HG02571 (cell line): ENCODE results near the gene GABRR3.
A peak's percentile ranks its signal among the peaks of the same experiment; 100 is the strongest.
"Not testable (repeated sequence)": the region's sequence is repeated elsewhere in the genome, so short reads cannot be mapped to it uniquely, and the experiment has no call there.

Experiments
- ATAC-seq: cut with Tn5 transposase; IDR thresholded peaks from one replicate; pipeline ENCODE4 v1.9.1; 2021; ENCODE audit warnings: mild to moderate bottlenecking, moderate library complexity; ENCODE audit not compliant: unreplicated experiment

The GABRR3 gene

DNA sequence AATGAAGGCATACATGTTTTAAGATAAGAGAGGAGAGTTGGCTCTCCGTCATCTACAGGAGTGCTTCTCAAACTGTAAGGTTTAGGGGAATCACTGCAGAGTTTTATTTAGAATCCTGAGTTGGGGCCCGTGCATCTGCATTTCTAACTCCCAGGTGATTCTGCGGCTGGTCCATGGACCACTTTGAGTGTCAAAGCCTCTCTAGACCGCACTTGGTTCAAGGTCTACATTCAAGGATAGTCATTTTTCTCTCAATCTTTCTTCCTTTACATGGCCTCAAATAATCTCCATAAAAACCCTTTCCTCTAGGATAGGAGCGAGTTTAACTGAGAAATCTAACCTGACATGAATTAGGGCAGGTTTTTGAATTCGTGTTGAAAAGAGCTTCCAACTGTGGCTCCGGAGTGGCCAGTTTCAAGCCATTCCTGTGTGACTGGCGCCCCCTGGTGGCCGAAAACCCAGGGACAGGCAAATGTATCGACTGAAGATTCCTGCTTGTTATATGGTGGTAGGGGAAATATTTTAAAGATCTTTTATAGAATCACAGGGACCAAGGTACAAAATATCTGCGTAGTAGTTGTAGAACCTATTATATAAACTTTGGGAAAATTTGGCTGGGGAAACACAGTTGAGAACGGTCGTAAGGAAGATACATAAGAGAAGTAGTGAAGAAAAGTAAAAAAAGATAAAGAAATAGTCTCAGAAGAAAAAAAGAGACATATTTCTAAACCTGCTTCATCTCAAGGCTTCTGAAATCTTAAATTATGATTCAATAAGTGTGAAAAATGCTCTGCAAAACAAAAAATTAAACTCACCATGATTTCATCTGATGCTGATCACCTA lies 11.9 kb downstream of the GABRR3 start:
- ATAC-seq = peak; percentile 77

GRCh38 chr3:98021830-98022560 lies 13.1 kb downstream of the GABRR3 start:
- ATAC-seq = no peak

GRCh38 chr3:98020412-98020811 lies 14.7 kb downstream of the GABRR3 start:
- no peak for ATAC-seq

GRCh38 chr3:98018301-98018700 lies 16.8 kb downstream of the GABRR3 start:
- no peak for ATAC-seq

GRCh38 chr3:98014268-98014585 lies 20.9 kb downstream of the GABRR3 start:
- ATAC-seq = no peak

GRCh38 chr3:98013411-98014267 lies 21.5 kb downstream of the GABRR3 start:
- ATAC-seq = no peak

GRCh38 chr3:98012979-98013378 lies 22.1 kb downstream of the GABRR3 start:
- no peak for ATAC-seq

DNA sequence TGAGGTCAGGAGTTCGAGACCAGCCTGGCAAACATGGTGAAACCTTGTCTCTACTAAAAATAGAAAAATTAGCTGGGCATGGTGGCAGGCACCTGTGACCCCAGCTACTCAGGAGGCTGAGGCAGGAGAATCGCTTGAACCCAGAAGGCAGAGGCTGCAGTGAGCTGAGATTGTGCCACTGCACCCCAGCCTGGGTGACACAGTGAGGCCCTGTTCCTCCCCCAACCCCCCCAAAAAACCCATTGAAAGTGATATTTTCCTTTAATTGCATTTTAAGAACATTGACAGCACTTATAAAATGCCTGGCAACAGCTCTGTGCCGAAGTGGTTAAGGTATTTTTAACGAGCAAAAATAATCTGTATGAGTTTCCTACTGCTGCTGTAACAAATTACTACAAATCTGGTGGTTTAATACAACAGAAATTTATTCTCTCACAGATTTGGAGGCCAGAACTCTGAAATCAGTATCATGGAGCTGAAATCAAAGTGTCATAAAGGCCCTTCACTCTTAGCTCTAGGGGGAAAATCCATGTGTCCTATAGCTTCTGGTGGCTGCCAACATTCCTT lies 24.1 kb downstream of the GABRR3 start:
- not testable (repeated sequence) for ATAC-seq

DNA sequence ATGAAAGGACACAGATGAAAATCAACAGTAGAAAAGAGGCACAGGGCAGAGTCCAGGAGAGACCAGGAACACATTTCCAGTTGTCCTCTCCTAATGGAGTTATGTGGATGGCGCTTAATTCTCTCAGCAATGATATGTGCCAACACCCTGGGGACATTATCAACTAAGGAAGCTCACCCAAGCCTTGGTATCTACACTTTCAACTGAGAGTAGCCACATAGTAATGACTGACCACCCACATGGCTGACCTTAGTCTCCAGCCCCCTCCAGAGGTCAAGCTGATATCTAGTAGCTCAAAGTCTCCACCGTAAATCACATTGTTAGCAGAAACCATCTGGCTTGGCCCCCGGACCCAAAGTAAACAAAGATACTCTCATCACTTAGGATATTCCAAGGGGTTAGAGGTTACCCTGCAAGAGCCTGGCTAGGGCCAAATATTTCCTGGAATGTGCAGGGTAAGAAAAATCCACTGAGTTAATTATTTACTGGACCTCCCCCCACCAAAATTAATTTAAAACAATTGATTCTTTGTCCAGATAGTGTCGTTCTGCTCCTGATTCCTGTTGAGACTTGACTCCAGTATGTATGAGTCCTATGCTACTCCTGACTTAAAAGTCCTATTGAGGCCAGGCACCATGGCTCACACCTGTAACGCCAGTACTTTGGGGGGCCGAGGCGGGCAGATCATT lies 24.8 kb downstream of the GABRR3 start:
- ATAC-seq = no peak

DNA sequence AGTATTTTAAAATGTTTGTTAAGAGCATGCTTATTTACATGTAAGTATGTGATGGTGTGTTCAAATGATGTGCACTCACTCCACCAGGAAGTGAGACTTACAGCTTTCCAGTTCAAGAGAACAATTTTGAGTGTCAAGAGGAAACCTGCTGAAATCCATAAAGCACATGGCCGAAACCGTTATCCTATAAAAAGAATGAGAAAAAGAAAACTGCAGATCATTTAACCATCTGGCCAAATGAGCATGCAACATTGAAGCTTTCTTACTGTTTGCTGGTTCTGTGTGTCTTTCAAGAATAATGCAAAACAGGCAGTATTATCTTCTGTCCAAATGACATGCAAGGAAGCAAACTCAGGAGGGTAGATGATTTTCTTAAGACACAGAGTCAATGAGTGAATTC lies 26.3 kb downstream of the GABRR3 start:
- ATAC-seq = peak; percentile 61

DNA sequence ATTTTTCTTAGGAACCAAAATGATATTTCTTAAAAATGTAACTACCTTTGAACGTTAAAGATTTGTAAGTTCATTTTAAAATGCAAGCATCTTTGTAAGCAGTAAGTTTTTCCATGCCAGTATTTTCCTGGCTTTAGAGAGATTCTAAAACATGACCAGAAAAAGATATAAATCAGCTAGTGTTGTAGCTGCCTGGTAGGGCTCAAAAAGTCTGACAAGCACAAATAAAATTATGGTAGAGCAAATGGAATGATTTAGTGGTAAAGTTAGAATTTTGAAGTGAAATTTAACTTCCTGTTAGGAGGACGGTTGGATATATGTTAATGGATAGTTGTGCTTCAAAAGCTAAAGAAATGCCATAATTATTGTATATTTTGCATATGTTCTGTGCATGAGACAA lies 29.7 kb downstream of the GABRR3 start:
- no peak for ATAC-seq

- no peak for ATAC-seq
These were observed 30.4 kb downstream of the GABRR3 start for GRCh38 chr3:98004721-98005120.

DNA sequence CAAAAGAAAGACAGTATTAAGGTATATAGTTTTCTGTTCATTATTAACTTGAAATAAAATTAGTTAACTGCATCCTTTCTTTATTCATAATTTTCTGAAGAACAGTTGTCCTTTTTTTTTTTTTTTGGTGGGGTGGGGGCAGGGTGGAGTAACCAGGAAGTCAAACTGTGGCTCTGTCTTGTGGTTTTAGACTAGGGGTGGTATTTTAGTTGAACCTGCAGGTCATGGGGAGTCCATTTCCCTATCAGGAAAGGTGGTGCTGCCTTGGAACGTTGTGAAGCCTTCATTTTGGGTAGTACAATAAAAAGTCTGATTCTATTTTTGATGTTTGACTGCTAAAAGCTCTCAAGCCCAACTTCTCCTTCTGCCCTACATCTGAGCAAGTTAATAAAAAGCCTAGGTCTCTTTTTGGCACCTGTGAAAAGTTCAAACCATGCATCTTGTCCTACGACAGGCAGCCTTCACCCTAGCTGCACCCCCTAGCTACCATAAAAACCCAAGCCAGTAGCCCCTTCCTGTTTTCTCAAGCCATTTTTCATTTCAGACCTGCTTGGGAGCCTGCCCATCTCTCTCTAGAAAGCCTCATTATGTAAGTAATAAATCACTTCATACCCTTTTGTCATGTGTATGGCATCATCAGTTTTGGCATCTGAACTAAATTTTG lies 31.7 kb downstream of the GABRR3 start:
- ATAC-seq = no peak

- ATAC-seq = no peak
These were observed 32.4 kb downstream of the GABRR3 start for GRCh38 chr3:98002717-98003116.

DNA sequence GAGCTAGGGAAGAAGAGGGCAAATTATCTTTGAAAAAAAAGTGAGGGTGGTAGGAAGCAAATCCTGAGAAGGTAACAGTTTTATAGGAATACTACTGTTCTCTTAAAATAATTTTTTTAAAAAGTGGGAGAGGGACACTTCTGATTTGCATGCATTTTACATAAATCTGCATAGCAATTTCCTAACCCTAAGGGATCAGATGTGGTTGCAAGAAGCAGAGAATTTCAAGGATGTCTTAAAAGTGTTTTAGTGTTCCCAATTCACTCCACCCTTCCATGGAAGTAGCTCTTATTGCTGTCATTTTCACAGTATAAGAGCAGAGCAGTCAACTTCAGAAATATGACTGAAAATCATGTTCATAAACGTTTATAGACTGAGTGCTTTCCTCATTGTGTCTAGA lies 35.1 kb downstream of the GABRR3 start:
- ATAC-seq = no peak

DNA sequence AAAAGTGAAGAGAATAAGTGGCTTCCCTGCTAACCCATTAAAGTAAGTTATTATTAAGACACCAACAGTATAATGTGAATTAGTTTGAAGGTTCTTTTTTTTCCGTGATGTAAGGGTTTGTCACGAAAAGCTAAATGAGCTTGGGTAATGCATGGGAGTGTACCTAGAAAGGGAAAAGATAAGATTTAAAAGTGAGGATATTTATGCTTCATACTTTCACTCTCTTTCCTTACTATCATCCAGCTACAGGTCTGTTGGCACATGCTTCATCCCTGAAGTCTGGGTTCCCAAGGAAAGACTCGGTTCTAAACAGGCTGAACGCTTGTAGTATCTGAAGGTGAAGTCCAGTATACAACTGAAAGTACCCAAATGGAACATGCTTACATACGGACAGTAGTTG lies 36.0 kb downstream of the GABRR3 start:
- ATAC-seq = no peak

DNA sequence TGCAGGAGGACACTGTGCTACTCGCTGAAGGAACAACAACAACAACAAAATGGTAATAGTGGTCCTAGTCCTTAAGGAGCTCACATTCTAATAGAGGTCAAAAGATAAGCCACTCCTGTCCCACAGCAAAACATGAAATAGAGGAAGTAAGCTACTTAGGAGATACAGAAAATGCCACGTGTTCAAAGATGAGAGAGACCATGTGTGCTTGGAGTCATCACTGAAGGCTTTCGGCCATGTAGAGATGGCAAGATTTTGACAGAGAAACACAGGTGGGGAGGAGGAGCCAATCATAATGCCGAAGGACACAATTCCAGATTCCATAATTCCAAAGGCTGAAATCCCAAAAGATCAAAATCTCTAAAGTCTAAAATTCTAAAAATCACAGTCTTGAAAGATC lies 38.1 kb downstream of the GABRR3 start:
- no peak for ATAC-seq

GRCh38 chr3:97994328-97994945 lies 40.7 kb downstream of the GABRR3 start:
- ATAC-seq = no peak

GRCh38 chr3:97993526-97993925 lies 41.6 kb downstream of the GABRR3 start:
- no peak for ATAC-seq
